DMS153 treated with DMSO at 0.1 percent for 48 hours (cell line): ENCODE data around the gene TBRG4.
A peak's percentile ranks its signal among the peaks of the same experiment; 100 is the strongest.

Experiments
- DNase-seq: peaks from one replicate; lab custom pipeline; 2025; ENCODE audit not compliant: unreplicated experiment; lab: John Stamatoyannopoulos, UW

TBRG4 gene

GRCh38 chr7:45145881-45146280 lies 34.4 kb upstream of the TBRG4 start:
- no peak for DNase-seq

DNA sequence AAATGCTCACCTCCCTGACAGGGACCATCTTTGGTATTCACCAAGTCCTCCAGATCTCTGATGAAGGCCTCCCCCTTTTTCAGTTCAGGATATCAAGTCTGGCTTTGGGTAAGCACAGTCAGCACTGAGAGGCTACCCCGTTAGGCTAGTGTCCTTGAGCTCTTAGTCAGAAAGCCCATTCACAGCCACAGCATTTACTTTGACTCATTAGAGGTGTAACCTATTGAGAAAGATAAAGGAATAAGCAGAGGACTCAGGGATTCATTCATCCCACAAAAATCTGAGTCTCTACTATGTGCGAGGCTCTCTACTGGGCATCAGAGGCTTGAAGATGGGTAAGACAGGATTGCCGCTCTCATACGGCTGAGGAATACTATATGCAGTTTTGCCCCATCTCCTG lies 32.1 kb upstream of the TBRG4 start:
- DNase-seq: no peak

DNA sequence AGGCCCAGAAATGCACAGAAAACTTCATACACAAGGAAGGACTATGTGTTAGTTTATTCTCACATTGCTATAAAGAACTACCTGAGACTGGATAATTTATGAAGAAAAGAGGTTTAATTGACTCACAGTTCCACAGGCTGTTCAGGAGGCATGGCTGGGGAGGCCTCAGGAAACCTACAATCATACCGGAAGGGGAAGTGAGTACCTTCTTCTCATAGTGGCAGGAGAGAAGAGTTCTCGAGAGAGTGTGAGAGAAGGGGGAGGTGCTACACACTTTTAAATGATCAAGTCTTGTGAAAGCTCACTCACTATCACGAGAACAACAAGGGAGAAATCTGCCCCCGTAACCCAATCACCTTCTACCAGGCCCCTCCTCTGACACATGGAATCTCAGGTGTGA lies 29.3 kb upstream of the TBRG4 start:
- no peak for DNase-seq

DNA sequence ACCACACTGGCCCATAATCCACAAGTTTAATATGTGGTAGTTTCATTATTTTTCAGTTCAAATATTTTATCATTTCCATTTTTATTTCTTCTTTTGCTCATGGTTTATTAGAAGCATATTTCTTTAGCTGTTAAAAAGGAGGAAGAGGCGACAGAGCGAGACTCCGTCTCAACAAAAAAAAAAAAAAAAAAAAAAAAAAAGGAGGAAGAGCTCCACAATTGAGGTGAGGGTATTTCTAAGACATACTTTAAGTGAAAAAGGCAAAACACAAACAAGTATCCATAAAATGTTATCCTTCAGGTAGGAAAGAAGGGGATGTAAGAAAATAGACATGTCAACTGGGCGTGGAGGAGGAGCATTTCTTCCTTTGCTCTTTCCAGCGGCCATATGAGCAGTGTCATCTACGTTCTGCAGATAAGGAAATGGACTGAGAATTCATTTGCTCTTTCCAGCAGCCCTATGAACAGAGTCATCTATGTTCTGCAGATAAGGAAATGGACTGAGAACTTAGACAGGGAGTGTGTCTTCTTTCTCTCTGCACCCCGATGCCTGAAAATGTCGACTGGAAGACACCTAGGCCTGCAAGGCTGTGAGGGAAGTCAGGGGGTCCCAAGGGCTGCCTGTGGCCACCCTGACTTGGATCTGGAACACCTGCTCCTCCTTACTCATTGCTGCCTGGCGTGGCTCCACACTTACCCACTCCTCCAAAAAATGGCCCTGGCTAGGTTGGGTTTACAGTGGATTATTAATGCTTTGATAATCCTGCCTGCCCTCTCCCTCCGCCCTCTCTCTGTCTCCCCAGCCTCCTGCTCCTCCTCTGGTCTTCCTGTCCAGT lies 27.2 kb upstream of the TBRG4 start:
- DNase-seq: no peak

DNA sequence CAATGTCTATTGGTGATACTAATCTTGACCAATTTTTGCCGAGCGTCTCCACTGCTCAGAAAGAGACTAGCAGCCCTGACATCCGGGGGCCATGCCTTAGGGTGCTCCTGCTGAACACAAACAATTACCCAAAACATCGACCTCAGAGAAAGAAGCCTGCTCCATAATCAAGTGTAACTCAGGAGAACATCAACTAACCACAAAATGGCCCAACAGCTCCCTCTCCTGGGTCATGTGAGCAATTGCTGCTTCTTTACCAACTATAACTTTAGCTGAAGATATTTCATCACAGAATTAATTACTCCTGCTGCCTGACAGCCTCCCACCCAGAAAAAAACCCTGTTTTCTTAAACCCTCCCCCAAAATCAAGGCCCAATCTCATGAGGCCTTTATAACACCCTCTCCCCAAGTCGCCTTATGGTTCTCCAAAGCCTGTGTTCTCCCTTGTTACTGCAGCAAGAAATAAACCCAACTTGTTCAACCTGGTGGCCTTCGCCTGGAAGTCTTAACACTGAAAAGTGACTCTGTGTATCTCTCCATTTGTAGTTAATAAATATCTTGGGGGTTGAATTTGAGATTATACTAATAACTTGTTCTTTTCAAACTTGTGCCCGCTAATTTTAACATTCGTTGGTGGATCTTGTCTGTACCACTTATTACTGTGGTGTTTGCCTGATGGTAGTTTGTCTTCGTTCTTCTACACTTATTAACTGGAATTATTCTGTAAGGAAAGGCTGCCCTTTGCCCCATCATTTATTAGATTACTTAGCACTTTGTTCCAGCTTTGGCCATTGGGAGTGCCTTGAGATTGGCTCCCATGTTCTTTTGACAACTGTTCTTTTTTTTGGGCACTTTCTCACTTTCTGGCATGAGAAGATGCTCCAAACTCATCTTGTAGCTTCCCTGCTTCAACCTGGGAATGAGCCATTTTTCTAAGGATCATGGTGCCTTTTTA lies 24.9 kb upstream of the TBRG4 start:
- DNase-seq: peak; percentile 83

DNA sequence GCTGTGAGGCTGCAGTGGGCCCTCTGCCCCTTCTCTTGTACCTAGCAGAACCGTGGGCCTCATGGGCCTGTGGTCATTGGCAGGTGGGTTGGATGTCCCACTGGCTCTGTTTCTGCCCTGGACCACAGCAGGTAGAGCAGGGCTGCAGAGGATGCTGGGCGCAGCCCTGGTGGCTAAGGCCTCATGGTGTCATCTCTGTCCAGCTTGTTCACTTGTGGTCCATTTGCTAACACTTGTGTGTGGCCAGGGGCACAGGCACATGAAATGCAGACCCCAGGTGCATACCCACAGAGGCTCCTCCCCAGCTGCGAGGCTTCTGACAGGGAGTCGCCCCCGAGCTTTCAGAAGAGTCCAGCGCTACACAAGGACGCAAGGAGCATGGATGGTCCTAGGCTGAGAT lies 22.4 kb upstream of the TBRG4 start:
- DNase-seq: no peak

DNA sequence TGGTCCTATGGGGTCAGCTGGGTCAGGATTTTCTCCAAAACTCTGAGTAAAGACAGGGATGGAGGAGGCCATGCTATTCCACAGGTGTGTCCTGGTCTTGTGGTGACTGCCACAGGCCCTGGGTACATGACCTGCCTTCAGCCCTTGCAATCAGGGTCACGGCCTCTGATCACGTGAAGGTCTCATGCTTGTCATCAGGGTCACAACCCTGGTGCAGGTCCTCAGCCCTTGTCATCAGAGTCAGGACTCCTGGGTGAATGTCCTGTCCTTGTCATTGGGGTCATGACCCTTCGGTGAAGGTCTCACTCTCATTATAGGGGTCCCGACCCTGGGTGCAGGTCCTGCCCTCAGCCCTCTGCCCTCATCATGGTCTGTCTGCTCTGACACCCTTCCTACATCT lies 21.9 kb upstream of the TBRG4 start:
- DNase-seq: no peak

DNA sequence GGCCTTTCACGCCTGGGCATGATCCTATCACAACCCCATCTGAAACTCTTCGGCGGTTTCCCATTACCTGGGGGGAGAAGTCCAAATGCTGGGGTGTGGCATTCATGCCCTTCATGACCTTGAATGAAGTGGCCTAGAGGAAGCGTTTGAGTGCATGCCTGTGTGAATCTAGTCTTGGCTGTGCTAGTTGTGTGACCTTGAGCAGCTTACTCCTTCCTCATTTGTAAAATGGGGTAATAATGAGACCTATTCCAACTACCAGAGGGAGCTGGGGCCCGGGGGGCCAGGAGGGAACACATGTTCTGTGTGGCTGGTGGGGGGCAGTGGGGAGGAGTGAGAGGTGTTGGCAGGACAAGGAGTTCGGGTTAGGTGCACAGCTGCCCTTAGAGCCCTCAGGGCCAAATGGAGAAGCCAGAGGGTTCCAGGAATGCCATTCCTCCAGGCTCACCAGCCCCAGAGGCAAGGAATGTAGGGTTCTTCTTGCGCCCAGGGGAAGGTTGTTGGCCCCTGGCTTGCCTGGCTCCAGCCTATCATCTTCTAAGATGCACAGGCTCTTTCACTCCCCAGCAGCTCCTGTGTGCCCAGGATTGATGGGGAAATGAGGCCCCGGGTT lies 21.3 kb upstream of the TBRG4 start:
- DNase-seq: no peak

GRCh38 chr7:45131891-45132290 lies 20.4 kb upstream of the TBRG4 start:
- no peak for DNase-seq

GRCh38 chr7:45130910-45131309 lies 19.4 kb upstream of the TBRG4 start:
- DNase-seq: no peak

DNA sequence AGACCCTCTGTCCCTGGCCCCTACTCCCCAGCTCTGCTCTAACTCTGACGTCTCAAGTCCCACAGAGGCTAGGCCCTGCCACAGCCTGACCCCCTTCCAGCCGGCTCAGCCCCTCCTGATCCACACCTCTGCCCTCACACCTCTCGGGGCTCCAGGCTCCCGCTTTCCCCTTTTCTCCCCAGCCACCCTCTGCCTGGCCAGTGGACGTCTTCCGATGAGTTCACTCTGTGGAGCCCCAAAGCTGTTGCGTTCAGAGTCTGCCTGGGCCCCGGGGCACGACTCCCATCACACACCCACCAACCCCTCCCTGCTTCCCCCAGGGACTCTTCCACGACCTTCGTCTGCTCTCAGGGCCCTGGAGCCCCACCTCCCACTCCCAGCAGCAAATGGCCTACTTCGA lies 18.4 kb upstream of the TBRG4 start:
- DNase-seq: no peak

DNA sequence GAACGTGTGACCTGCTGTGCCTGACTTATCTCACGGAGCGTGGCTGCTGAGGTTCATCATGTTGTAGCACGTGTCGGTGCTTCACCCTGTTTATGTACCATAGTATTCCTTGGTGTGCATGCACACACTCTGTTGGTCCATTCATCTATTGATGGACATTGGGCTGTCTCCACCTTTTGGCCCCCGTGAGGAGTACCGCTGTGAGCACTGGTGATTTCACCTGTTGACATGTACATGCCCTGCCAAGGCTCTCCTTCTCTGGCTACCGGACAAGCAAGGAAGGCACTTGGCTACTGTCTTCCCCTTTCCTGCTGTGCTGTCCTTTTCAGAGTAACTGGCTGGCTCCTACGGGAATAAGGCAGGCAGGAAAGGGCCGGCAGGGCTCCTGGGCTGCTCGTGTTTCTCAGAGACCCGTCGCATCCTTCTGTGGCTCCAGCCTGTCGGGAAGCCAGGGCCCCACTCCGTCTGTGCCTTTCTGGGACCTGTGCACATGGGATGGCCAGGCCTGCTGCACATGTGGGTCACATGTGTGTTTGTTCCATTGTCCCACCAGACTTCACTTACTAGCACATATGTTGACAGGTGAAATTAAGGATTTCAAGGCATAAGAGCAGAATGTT lies 17.8 kb upstream of the TBRG4 start:
- DNase-seq: no peak

DNA sequence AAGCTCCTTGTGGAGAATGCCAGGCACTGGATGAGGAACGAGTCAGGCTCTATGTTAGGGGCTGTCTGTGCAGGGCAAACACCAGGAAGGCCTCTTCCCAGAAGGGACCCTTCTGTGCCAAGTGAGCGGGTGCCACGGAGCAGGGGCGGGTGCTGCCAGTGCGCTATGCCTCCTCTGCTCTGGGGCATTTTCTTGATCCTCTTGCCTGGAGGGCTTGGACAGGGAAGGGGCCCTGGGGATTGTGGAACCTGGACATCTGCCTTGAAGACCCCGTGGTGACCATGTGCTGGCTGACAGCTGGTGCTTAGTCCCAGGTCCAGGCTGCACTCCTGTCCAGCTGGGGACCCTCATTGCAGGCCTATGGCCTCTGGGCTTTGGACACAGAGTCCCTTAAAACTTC lies 15.4 kb upstream of the TBRG4 start:
- no peak for DNase-seq

DNA sequence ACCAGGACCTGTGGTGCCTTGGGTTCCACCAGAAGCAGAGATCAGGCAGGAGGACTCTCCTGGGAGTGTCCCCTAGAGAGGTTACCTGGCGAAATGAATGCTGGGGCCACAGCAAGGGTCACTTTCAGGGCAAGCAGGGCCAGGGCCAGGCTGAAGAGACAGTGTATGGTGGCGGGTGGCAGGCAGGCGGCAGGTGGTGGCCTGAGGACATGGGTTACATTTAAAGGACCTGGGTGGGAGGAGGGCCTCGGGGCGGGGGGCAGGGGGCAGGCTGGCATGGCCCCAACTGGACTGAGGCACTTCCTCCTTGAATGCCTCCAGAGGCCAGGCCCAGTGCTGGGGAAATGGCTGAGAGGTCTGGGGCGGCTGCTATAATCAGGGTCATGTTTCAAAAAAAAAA lies 14.7 kb upstream of the TBRG4 start:
- DNase-seq: no peak

- no peak for DNase-seq
These were observed 13.9 kb upstream of the TBRG4 start for GRCh38 chr7:45125193-45125904.

DNA sequence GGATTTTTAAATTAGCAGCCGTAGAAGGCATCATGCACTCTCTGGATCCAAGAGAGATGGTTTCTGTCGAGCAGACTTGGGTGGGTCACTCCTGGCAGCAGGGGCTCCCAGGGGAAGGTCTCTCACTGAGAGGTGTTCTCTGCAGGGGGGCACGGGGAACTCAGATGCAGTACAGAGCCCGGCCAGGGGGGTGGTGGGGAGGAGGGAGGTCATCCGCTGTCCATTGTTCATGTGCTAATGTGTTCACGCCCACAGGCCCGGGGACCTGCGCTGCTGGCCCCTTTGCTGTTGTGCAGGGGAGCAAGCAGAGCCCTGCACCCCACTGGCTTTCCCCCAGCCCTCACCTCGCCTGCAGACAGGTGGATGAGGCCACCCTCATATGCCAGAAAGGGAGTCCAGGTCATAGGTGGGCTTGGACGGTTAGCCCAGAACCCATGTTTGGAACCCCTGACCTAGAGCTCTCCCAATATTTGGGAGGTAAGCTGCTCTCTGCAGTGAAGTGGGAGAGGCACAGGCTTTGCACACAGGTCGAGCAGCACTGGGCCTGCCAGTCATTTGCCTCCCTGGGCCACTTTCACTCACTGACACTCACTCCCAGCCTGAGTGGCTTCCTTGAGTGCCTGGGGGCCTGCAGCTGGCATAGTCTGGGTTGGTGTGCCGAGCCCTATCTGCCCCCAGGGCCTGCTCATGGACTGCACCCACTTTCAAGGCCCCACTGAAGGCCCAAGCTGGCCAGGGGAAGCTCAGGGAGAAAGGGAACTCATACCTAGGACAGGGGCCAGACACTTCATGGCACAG lies 12.6 kb upstream of the TBRG4 start:
- no peak for DNase-seq

GRCh38 chr7:45122975-45123860 lies 11.7 kb upstream of the TBRG4 start:
- DNase-seq: no peak

DNA sequence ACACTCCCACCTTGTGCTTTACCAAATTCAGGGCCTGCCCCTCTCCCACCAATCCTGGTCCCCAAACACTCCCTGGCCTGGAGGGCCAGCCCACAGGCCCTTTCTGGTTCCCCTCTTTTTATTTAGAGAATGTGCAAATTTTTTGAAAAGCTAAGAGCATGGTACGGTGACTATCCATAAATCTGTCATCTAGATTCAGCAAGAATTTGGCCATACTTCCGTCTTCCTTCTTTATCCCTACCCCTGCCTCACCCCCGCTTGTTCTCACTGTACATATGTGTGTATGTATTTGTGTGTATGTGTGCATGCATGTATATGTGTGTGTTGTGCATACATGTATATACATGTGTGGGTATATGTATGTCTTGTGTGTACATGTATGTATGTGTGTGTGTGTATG lies 8.1 kb upstream of the TBRG4 start:
- DNase-seq: no peak

- no peak for DNase-seq
These were observed 7.4 kb upstream of the TBRG4 start for GRCh38 chr7:45118889-45119331.
